IMR-90 (cell line): ENCODE measurements around the gene RHBDF1. TPM values are rescaled to one million over a fixed set of nuclear protein-coding genes. Genes with fewer than 3 reads are reported as not detected.

ENCODE experiments used
- ATAC-seq: fragments of 200-7000 bp; cut with Tn5 transposase; 2 replicates; pipeline ENCODE4 v1.9.1; 2020; ENCODE audit warnings: low read depth, mild to moderate bottlenecking, moderate library complexity
- Bru-seq: library from RNA; stranded (reverse); fragments of 400-500 nt; gene quantifications from one replicate; lab custom pipeline; 2021; lab: Mats Ljungman, UMichigan
- BruChase-seq, 2 experiments: library from RNA; stranded (reverse); fragments of 400-500 nt; gene quantifications; one replicate each; lab custom pipeline; 2021; lab: Mats Ljungman, UMichigan
- BruUV-seq: library from RNA; stranded (reverse); fragments of 400-500 nt; replicated peaks from 2 replicates; lab custom pipeline; 2021; lab: Mats Ljungman, UMichigan
- CTCF ChIA-PET: fragments of 300-600 bp; formaldehyde crosslinking; extraction: SDS; loops from one replicate; lab custom pipeline; 2021; ENCODE audit warnings: antibody characterized with exemption; lab: Yijun Ruan, JAX
- POLR2A ChIA-PET: fragments of 300-600 bp; sonication (Branson Sonifier 250); formaldehyde crosslinking; loops from one replicate; lab custom pipeline; 2022; ENCODE audit warnings: antibody characterized with exemption; ENCODE audit not compliant: unreplicated experiment; lab: Charles Lee
- DNase-seq: peaks from one replicate; pipeline ENCODE4 v3.0.0; 2013
- H2AFZ ChIP-seq: replicated peaks from 2 replicates; pipeline ENCODE3; 2013; ENCODE audit warnings: low read length, mild to moderate bottlenecking; ENCODE audit not compliant: poor library complexity
- H2AK5ac ChIP-seq: 2 replicates; pipeline ENCODE4 v1.6.1; 2013; ENCODE audit warnings: low read depth, low read length, inconsistent platforms
- H2AK9ac ChIP-seq: replicated peaks from 2 replicates; pipeline ENCODE3; 2013; ENCODE audit warnings: mild to moderate bottlenecking, low read depth, low read length, moderate library complexity; ENCODE audit not compliant: poor library complexity
- H2BK120ac ChIP-seq: 2 replicates; pipeline ENCODE4 v1.6.1; 2013; ENCODE audit warnings: low read depth, low read length, inconsistent platforms
- H2BK15ac ChIP-seq: 3 replicates; pipeline ENCODE4 v1.6.1; 2013; ENCODE audit warnings: low read depth, low read length, inconsistent platforms
- H2BK20ac ChIP-seq: 2 replicates; pipeline ENCODE4 v1.6.1; 2013; ENCODE audit warnings: low read depth, mild to moderate bottlenecking, inconsistent platforms, low read length, moderate library complexity
- H2BK5ac ChIP-seq: 2 replicates; pipeline ENCODE4 v1.6.1; 2013; ENCODE audit warnings: mild to moderate bottlenecking, low read depth, low read length, inconsistent platforms; ENCODE audit not compliant: poor library complexity, severe bottlenecking
- H3K14ac ChIP-seq: replicated peaks from 2 replicates; pipeline ENCODE4 v1.6.1; 2013; ENCODE audit warnings: low read depth, low read length, inconsistent platforms
- H3K18ac ChIP-seq: 2 replicates; pipeline ENCODE4 v1.6.1; 2013; ENCODE audit warnings: low read depth, low read length, control low read depth
- H3K23ac ChIP-seq: 2 replicates; pipeline ENCODE4 v1.6.1; 2013; ENCODE audit warnings: low read depth, low read length, inconsistent platforms
- H3K27ac ChIP-seq: 2 replicates; pipeline ENCODE4 v1.5.1; 2013; ENCODE audit warnings: mild to moderate bottlenecking, control low read depth, low read length; ENCODE audit not compliant: insufficient read depth
- H3K27me3 ChIP-seq: 2 replicates; pipeline ENCODE4 v1.6.1; 2013; ENCODE audit warnings: low read length; ENCODE audit not compliant: control insufficient read depth, insufficient read depth
- H3K36me3 ChIP-seq: 2 replicates; pipeline ENCODE4 v1.6.1; 2013; ENCODE audit warnings: low read length, mixed read lengths; ENCODE audit not compliant: control insufficient read depth, insufficient read depth
- H3K4ac ChIP-seq: 2 replicates; pipeline ENCODE4 v1.6.1; 2013; ENCODE audit warnings: low read depth, low read length, inconsistent platforms
- H3K4me1 ChIP-seq: 2 replicates; pipeline ENCODE4 v1.6.1; 2013; ENCODE audit warnings: low read length, mixed read lengths; ENCODE audit not compliant: control insufficient read depth, insufficient read depth
- H3K4me2 ChIP-seq: 2 replicates; pipeline ENCODE4 v1.6.1; 2013; ENCODE audit warnings: low read depth, mild to moderate bottlenecking, control low read depth, low read length, moderate library complexity
- H3K4me3 ChIP-seq: 2 replicates; pipeline ENCODE4 v1.5.1; 2013; ENCODE audit warnings: low read depth, mild to moderate bottlenecking, control low read depth, low read length, moderate library complexity; ENCODE audit not compliant: insufficient read depth
- H3K56ac ChIP-seq: 2 replicates; pipeline ENCODE4 v1.6.1; 2013; ENCODE audit warnings: low read length, inconsistent platforms; ENCODE audit not compliant: insufficient read depth; ENCODE audit errors: extremely low read depth
- H3K79me1 ChIP-seq, 2 experiments: 2 replicates each; pipeline ENCODE4 v1.6.1; 2013; ENCODE audit warnings: low read length in 2 of 2, inconsistent platforms in 1 of 2, low read depth in 1 of 2
- H3K9ac ChIP-seq: 2 replicates; pipeline ENCODE4 v1.6.1; 2013; ENCODE audit warnings: low read depth, low read length, control low read depth
- H3K9me1 ChIP-seq: 2 replicates; pipeline ENCODE4 v1.6.1; 2013; ENCODE audit warnings: low read length, inconsistent platforms; ENCODE audit not compliant: insufficient read depth
- H3K9me3 ChIP-seq: 2 replicates; pipeline ENCODE4 v1.6.1; 2013; ENCODE audit warnings: low read length; ENCODE audit not compliant: control insufficient read depth, insufficient read depth
- H4K20me1 ChIP-seq: 2 replicates; pipeline ENCODE4 v1.6.1; 2013; ENCODE audit warnings: low read length, inconsistent platforms; ENCODE audit not compliant: insufficient read depth
- H4K5ac ChIP-seq: 2 replicates; pipeline ENCODE4 v1.6.1; 2013; ENCODE audit warnings: mild to moderate bottlenecking, low read depth, low read length, control low read depth
- H4K8ac ChIP-seq, 2 experiments: 2 replicates each; pipeline ENCODE4 v1.6.1; 2013; ENCODE audit warnings: low read depth in 2 of 2, low read length in 2 of 2, control low read depth in 1 of 2, inconsistent platforms in 1 of 2
- H4K91ac ChIP-seq: 2 replicates; pipeline ENCODE4 v1.6.1; 2013; ENCODE audit warnings: low read depth, low read length, inconsistent platforms; ENCODE audit not compliant: insufficient read depth
- BHLHE40 ChIP-seq: fragments of 150-350 bp; IDR thresholded peaks from 2 replicates; pipeline ENCODE4 v1.6.1; 2016; ENCODE audit warnings: mild to moderate bottlenecking, low read depth, low read length
- CEBPB ChIP-seq: IDR thresholded peaks from 2 replicates; pipeline ENCODE4 v1.6.1; 2012; ENCODE audit warnings: low read depth, low read length, improper control_type of control experiment
- FOS ChIP-seq: fragments of 150-350 bp; IDR thresholded peaks from 2 replicates; pipeline ENCODE4 v1.6.1; 2016; ENCODE audit warnings: low read depth, low read length
- MAFK ChIP-seq: IDR thresholded peaks from 2 replicates; pipeline ENCODE4 v1.6.1; 2012; ENCODE audit warnings: low read depth, low read length, improper control_type of control experiment
- MAZ ChIP-seq: IDR thresholded peaks from 2 replicates; pipeline ENCODE4 v1.6.1; 2012; ENCODE audit warnings: low read depth, mild to moderate bottlenecking, low read length, improper control_type of control experiment, moderate library complexity, borderline replicate concordance
- POLR2A ChIP-seq: IDR thresholded peaks from 2 replicates; pipeline ENCODE4 v1.6.1; 2012; ENCODE audit warnings: mild to moderate bottlenecking, low read depth, low read length
- RAD21 ChIP-seq: IDR thresholded peaks from 2 replicates; pipeline ENCODE4 v1.6.1; 2012; ENCODE audit warnings: low read length, improper control_type of control experiment
- RCOR1 ChIP-seq: IDR thresholded peaks from 2 replicates; pipeline ENCODE4 v1.6.1; 2012; ENCODE audit warnings: mild to moderate bottlenecking, low read length, improper control_type of control experiment; ENCODE audit not compliant: insufficient replicate concordance
- RFX5 ChIP-seq: IDR thresholded peaks from 2 replicates; pipeline ENCODE4 v1.8.0; 2012; ENCODE audit warnings: low read depth, mild to moderate bottlenecking, low read length, moderate library complexity
- SMC3 ChIP-seq: fragments of 150-350 bp; IDR thresholded peaks from 2 replicates; pipeline ENCODE4 v1.6.1; 2016; ENCODE audit warnings: low read depth, mild to moderate bottlenecking, antibody characterized with exemption, low read length, moderate library complexity
- WGBS, 2 experiments: methylation state at CpG; one replicate each; pipeline versions ENCODE4 v1.1.5 to v1.1.7; 2013; ENCODE audit warnings: missing lambda C conversion rate in 2 of 2; ENCODE audit not compliant: insufficient read length in 1 of 2; ENCODE audit errors: extremely low coverage in 2 of 2; 5-methylcytosine and 5-hydroxymethylcytosine counted together
- dilution Hi-C: fragments of 300-500 bp; cut with HindIII; formaldehyde crosslinking; loops from one replicate; pipeline ENCODE4 v1.14.3; 2018; ENCODE audit warnings: low sequenced_read_pairs; ENCODE audit not compliant: unreplicated experiment
- in situ Hi-C: fragments of 300-500 bp; cut with MboI; formaldehyde crosslinking; loops from 3 replicates; pipeline ENCODE4 v1.14.3; 2019; ENCODE audit warnings: low sequenced_read_pairs, inconsistent platforms, mixed read lengths
- intact Hi-C: fragments of 100-400 bp; cut with micrococcal nuclease; formaldehyde crosslinking; loops from 2 replicates; pipeline ENCODE4 v1.10.0; 2022
- long read RNA-seq: library from polyadenylated mRNA; unstranded; transcript quantifications from one replicate; pipeline ENCODE4 v2.0.0, GENCODE V29; 2021; ENCODE audit not compliant: unreplicated experiment
- polyA plus RNA-seq, 3 experiments: library from polyadenylated mRNA; depleted of rRNA; stranded (reverse); fragments of >200 nt; gene quantifications; 2 replicates each; pipeline ENCODE4 v1.2.3, GENCODE V29; 2012; ENCODE audit warnings: low replicate concordance in 1 of 3
- total RNA-seq: library from RNA; depleted of rRNA; stranded (reverse); fragments of >200 nt; gene quantifications from 2 replicates; pipeline ENCODE4 v1.2.3, GENCODE V29; 2012; rRNA removed
- TF ChIP-seq, protein P1 (sequence below): fragments of 150-350 bp; IDR thresholded peaks from 2 replicates; pipeline ENCODE4 v1.6.1; 2017; ENCODE audit warnings: mild to moderate bottlenecking, antibody characterized with exemption, low read length, low read depth

Gene RHBDF1
- total RNA-seq (11.1 and 13.8 TPM in 2 replicates), polyA plus RNA-seq (2012; rRNA removed) (86.6 and 92.3 TPM in 2 replicates), Bru-seq, nascent RNA (percentile 63 among the genes with signal in this experiment), BruChase-seq, experiment 1, labeled RNA remaining after a 6-hour chase (percentile 73 among the genes with signal in this experiment), BruChase-seq, experiment 2, labeled RNA remaining after a 2-hour chase (percentile 73 among the genes with signal in this experiment)
- 42.6 and 77.4 TPM in 2 replicates for polyA plus RNA-seq (2012; cell fraction: cytosol; rRNA removed)
- 448 and 954 TPM in 2 replicates for polyA plus RNA-seq (2012; cell fraction: nucleus; rRNA removed; ENCODE audit: low replicate concordance)
- long read RNA-seq, transcript RHBDF1-201 (18 exons, 2,992 nt): major isoform, 39 of 144 reads
- long read RNA-seq, partial matches to known transcripts: 70 of 144 reads
- long read RNA-seq, other reads (novel, unspliced or antisense): 35 of 144 reads

- no peaks in the 10 kb centered on the region for H3K36me3 ChIP-seq
- peaks cover 22% of the 10 kb centered on the region for H3K9me1 ChIP-seq
- CTCF ChIA-PET: interaction anchor here (1.2 kb wide), 1 partner anchor 25 kb away, joined by 4 read pairs; no protein-coding TSS in a partner anchor
Observed at GRCh38 chr16:72561-73548, at the start of gene RHBDF1. RHBDF1 (minus strand) TSS chr16:72631; CDS start chr16:65015, 7,616 bp downstream.

More at GRCh38 chr16:72561-73548, at the start of gene RHBDF1:
- Histone ChIP-seq H4K5ac (peak within 1 kb of the TSS; percentile 96), H2BK120ac (peak within 1 kb of the TSS; percentile 95), H3K14ac (peak within 1 kb of the TSS; percentile 95), H3K4me3 (peak within 1 kb of the TSS; percentile 72), H2AFZ (peak within 1 kb of the TSS; percentile 91), H3K27ac (peak within 1 kb of the TSS; percentile 90), H4K20me1 (peaks cover 39% of the 10 kb centered on the region), H2AK9ac (peak within 1 kb of the TSS; percentile 100), H3K23ac (peak within 1 kb of the TSS; percentile 93), H3K4me1 (peaks cover 62% of the 10 kb centered on the region), H4K8ac (peak within 1 kb of the TSS; percentile 85 to 94), H3K4me2 (peak within 1 kb of the TSS; percentile 74), H3K9ac (peak within 1 kb of the TSS; percentile 86), H2AK5ac (peak within 1 kb of the TSS; percentile 100), H3K18ac (peak within 1 kb of the TSS; percentile 94), H3K4ac (peak within 1 kb of the TSS; percentile 98), H2BK20ac (peak within 1 kb of the TSS; percentile 96), H3K79me1 (peaks cover 7 to 45% of the 10 kb centered on the region in 2 experiments; a peak in 3 of 4 replicates), H3K27me3 (no peaks in the 10 kb centered on the region), H3K9me3 (no peaks in the 10 kb centered on the region), H2BK5ac (peak within 1 kb of the TSS; percentile 85), H2BK15ac (peak within 1 kb of the TSS; percentile 94; the same call in 2 of the 3 replicates), H3K56ac (peak within 1 kb of the TSS; percentile 68), H4K91ac (peak within 1 kb of the TSS; percentile 94)
- WGBS, 2 experiments: 27 to 100% methylated on average over 2 to 27 of the region's 62 CpGs
- POLR2A ChIA-PET: no interaction called here
- in situ Hi-C loops (no loop called here), dilution Hi-C loops (no loop called here), intact Hi-C loops (no loop called here)
- no TSS peak for BruUV-seq
- DNase-seq (peak; percentile 47), ATAC-seq (peak; percentile 44)
- TF ChIP-seq SMC3: no peak
- no peak for TF ChIP-seq RAD21
- TF ChIP-seq FOS: peak; percentile 64; the same call in 1 of the 2 replicates
- peak; percentile 72 for TF ChIP-seq RCOR1
- TF ChIP-seq RFX5: no peak
- TF ChIP-seq CEBPB: no peak
- no peak for TF ChIP-seq BHLHE40
- TF ChIP-seq, protein P1, sequence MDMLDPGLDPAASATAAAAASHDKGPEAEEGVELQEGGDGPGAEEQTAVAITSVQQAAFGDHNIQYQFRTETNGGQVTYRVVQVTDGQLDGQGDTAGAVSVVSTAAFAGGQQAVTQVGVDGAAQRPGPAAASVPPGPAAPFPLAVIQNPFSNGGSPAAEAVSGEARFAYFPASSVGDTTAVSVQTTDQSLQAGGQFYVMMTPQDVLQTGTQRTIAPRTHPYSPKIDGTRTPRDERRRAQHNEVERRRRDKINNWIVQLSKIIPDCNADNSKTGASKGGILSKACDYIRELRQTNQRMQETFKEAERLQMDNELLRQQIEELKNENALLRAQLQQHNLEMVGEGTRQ: no peak
- TF ChIP-seq MAZ: peak; percentile 62
- no peak; the same call in 1 of the 2 replicates for TF ChIP-seq POLR2A
- TF ChIP-seq MAFK: no peak
